Hippocampal formation (tissue), 2 donors: Measurements from ENCODE around the gene NLRP5.
A peak's percentile ranks its signal among the peaks of the same experiment; 100 is the strongest.
"Not testable (repeated sequence)": the region's sequence is repeated elsewhere in the genome, so short reads cannot be mapped to it uniquely, and the experiment has no call there.

Experiments used
- DNase-seq, 2 donors: peaks; one replicate each; lab custom pipeline; 2025; lab: John Stamatoyannopoulos, UW

Gene NLRP5

GRCh38 chr19:55986487-55986886 lies at the start of gene NLRP5:
Gene NLRP5 (plus strand): TSS chr19:55986775.
- DNase-seq, result no peak

GRCh38 chr19:55939206-55939605 lies 47.4 kb upstream of the NLRP5 start:
- no peak for DNase-seq

- no peak for DNase-seq
Observed at GRCh38 chr19:55940306-55940705, 46.3 kb upstream of the NLRP5 start.

GRCh38 chr19:55947532-55947931 lies 39.0 kb upstream of the NLRP5 start, which contains the start of gene NLRP8:
Gene NLRP8 (plus strand): TSS chr19:55947832.
- no peak for DNase-seq

- not testable (repeated sequence) for DNase-seq
Observed at GRCh38 chr19:55950566-55950965, 36.0 kb upstream of the NLRP5 start.

- DNase-seq, result no peak
Observed at GRCh38 chr19:55956431-55956830, 30.1 kb upstream of the NLRP5 start.

GRCh38 chr19:55958356-55958755 lies 28.2 kb upstream of the NLRP5 start:
- DNase-seq, result no peak

- no peak for DNase-seq
Observed at GRCh38 chr19:55959996-55960675, 26.4 kb upstream of the NLRP5 start.

- no peak for DNase-seq
Observed at GRCh38 chr19:55962186-55962585, 24.4 kb upstream of the NLRP5 start.

- DNase-seq, result no peak
Observed at GRCh38 chr19:55973982-55974381, 12.6 kb upstream of the NLRP5 start.

GRCh38 chr19:55980415-55980814 lies 6.2 kb upstream of the NLRP5 start:
- no peak for DNase-seq

- DNase-seq, result no peak
Observed at GRCh38 chr19:55985254-55985653, 1.3 kb upstream of the NLRP5 start.

GRCh38 chr19:55990831-55991230 lies 4.3 kb downstream of the NLRP5 start:
- DNase-seq, result no peak

GRCh38 chr19:55993492-55993891 lies 6.9 kb downstream of the NLRP5 start:
- no peak for DNase-seq

- no peak for DNase-seq
Observed at GRCh38 chr19:56014765-56015164, 28.2 kb downstream of the NLRP5 start.

GRCh38 chr19:56015756-56016155 lies 29.2 kb downstream of the NLRP5 start:
- no peak for DNase-seq

- DNase-seq, result not testable (repeated sequence)
Observed at GRCh38 chr19:56019325-56019724, 32.8 kb downstream of the NLRP5 start.

GRCh38 chr19:56020355-56020975 lies 33.9 kb downstream of the NLRP5 start:
- not testable (repeated sequence) for DNase-seq

- no peak for DNase-seq
Observed at GRCh38 chr19:56026769-56027168, 40.2 kb downstream of the NLRP5 start.

GRCh38 chr19:56053596-56053995 lies 67.0 kb downstream of the NLRP5 start:
- DNase-seq, result no peak

- DNase-seq, result peak in 1 of 2 donors; percentile 29
Observed at GRCh38 chr19:56066152-56067023, 79.8 kb downstream of the NLRP5 start.

- DNase-seq, result no peak
Observed at GRCh38 chr19:56069642-56070041, 83.1 kb downstream of the NLRP5 start.

- no peak for DNase-seq
Observed at GRCh38 chr19:56071151-56071550, 84.6 kb downstream of the NLRP5 start.
